NT2/D1 (cell line): ENCODE data around the gene SEL1L2.

ENCODE experiments used
- DNase-seq: peaks from one replicate; pipeline ENCODE4 v3.0.0-alpha.2; 2011; ENCODE audit warnings: low read depth, low spot score
- H3K27me3 ChIP-seq: 2 replicates; pipeline ENCODE4 v1.6.0; 2011; ENCODE audit warnings: mild to moderate bottlenecking; ENCODE audit not compliant: insufficient read length, insufficient read depth
- H3K36me3 ChIP-seq: 2 replicates; pipeline ENCODE4 v1.6.1; 2011; ENCODE audit warnings: mild to moderate bottlenecking, low read length, mixed read lengths; ENCODE audit not compliant: insufficient read depth, insufficient read length
- H3K4me1 ChIP-seq: 2 replicates; pipeline ENCODE4 v1.5.1; 2011; ENCODE audit not compliant: insufficient read depth, insufficient read length
- H3K4me3 ChIP-seq: 2 replicates; pipeline ENCODE4 v1.5.1; 2011; ENCODE audit warnings: low read depth; ENCODE audit not compliant: insufficient read length
- H3K9ac ChIP-seq: 2 replicates; pipeline ENCODE4 v1.6.0; 2011; ENCODE audit warnings: low read depth; ENCODE audit not compliant: insufficient read length
- H3K9me3 ChIP-seq: 2 replicates; pipeline ENCODE4 v1.5.1; 2011; ENCODE audit warnings: mild to moderate bottlenecking, low read length; ENCODE audit not compliant: insufficient read depth
- SUZ12 ChIP-seq: IDR thresholded peaks from 2 replicates; pipeline ENCODE4 v1.6.1; 2011; ENCODE audit not compliant: insufficient read length, insufficient read depth; ENCODE audit errors: extremely low read depth
- YY1 ChIP-seq: IDR thresholded peaks from 2 replicates; pipeline ENCODE4 v1.6.1; 2011; ENCODE audit not compliant: insufficient read length, insufficient read depth
- ZNF274 ChIP-seq: IDR thresholded peaks from 2 replicates; pipeline ENCODE4 v1.6.1; 2011; ENCODE audit warnings: mild to moderate bottlenecking, low read depth, low read length

Gene SEL1L2

DNA sequence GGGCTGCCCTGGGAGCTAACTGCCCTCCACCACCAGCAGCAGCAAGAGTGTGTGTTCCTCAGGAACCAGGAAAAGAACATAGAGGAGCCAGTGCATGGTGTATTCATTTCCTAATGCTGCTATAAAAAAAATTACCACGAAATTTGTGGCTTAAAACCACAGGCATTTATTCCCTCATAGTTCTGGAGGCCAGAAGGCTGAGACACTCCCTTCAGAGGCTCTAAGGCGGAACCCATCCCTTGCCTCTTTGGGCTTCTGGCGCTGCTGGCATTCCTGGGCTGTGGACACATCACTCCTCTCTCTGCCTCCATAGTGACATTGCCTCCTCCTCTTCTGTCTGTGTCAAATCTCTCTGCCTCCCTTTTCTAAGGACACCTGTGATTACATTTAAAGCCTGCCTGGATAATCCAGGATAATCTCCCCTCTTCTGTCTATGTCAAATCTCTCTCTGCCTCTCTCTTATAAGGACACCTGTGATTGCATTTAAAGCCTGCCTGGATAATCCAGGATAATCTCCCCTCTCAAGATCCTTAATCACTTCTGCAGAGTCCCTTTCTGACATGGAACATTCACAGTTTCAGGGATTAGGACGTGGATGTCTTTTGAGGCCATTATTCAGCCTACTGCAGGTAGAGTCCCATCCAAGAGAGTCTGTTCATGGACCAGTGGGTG lies 150.9 kb downstream of the SEL1L2 start:
- TF ChIP-seq SUZ12: no peak
- no peak for TF ChIP-seq ZNF274
- no peak for TF ChIP-seq YY1
- peaks cover 4% of the 10 kb centered on the region for H3K27me3 ChIP-seq
- H3K36me3 ChIP-seq: no peaks in the 10 kb centered on the region
- no peak overlapping the region for H3K9ac ChIP-seq
- no peak overlapping the region for H3K4me3 ChIP-seq
- no peaks in the 10 kb centered on the region for H3K4me1 ChIP-seq
- no peaks in the 10 kb centered on the region for H3K9me3 ChIP-seq
- DNase-seq: no peak

GRCh38 chr20:13838664-13839063 lies 151.8 kb downstream of the SEL1L2 start:
- Histone ChIP-seq H3K4me1 (no peaks in the 10 kb centered on the region), H3K4me3 (no peak overlapping the region), H3K9me3 (no peaks in the 10 kb centered on the region), H3K27me3 (peaks cover 4% of the 10 kb centered on the region), H3K9ac (no peak overlapping the region), H3K36me3 (no peaks in the 10 kb centered on the region)
- TF ChIP-seq YY1 (no peak), SUZ12 (no peak), ZNF274 (no peak)
- DNase-seq: no peak

DNA sequence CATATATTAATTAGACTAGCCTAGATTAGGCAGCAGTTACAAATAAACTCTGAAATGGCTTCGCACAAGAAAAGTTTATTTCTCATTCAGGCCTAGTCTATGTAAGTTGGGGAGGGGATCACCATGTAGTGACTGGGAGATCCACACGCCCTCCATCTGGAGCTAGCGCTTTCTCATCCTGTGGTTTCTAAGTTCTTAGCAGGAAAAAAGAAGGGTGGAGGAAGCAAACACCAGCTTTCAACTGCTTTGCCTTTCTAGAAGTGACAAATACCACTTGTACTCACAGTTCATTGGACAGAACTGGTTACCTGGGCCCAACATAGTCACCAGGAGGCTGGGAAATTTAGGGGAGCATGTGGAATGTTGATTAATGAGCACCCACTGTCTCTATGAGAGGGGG lies 158.9 kb downstream of the SEL1L2 start:
- H3K4me1 ChIP-seq: no peaks in the 10 kb centered on the region
- H3K9ac ChIP-seq: no peak overlapping the region
- no peaks in the 10 kb centered on the region for H3K36me3 ChIP-seq
- TF ChIP-seq YY1 (no peak), ZNF274 (no peak), SUZ12 (no peak)
- no peak for DNase-seq
- H3K9me3 ChIP-seq: no peaks in the 10 kb centered on the region; the same call in 1 of the 2 replicates
- H3K27me3 ChIP-seq: no peaks in the 10 kb centered on the region
- H3K4me3 ChIP-seq: no peak overlapping the region

DNA sequence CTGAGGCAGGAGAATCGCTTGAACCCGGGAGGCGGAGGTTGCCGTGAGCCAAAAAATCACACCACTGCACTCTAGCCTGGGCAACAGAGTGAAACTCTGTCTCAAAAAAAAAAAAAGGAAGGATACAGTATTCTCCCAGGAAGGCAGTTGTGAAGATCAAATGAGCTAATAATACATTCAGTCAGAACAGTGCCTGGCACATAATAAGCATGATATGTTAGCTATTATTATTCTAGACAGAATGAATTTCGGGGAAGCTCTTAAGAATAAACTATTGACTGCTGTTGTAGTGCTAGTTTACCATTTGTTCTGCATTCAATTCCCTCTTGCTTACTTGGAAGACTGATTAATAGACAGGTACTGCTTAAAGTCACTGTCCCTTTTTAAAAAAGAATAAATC lies 164.9 kb downstream of the SEL1L2 start:
- Histone ChIP-seq H3K4me1 (no peaks in the 10 kb centered on the region), H3K27me3 (no peaks in the 10 kb centered on the region), H3K9ac (no peak overlapping the region), H3K36me3 (peaks cover 6% of the 10 kb centered on the region), H3K9me3 (no peaks in the 10 kb centered on the region), H3K4me3 (no peak overlapping the region)
- DNase-seq: no peak
- no peak for TF ChIP-seq YY1
- no peak for TF ChIP-seq ZNF274
- no peak for TF ChIP-seq SUZ12

GRCh38 chr20:13824459-13824858 lies 166.0 kb downstream of the SEL1L2 start:
- no peak overlapping the region for H3K4me3 ChIP-seq
- peaks cover 6% of the 10 kb centered on the region for H3K36me3 ChIP-seq
- no peaks in the 10 kb centered on the region for H3K4me1 ChIP-seq
- no peaks in the 10 kb centered on the region for H3K9me3 ChIP-seq
- no peaks in the 10 kb centered on the region for H3K27me3 ChIP-seq
- H3K9ac ChIP-seq: no peak overlapping the region
- TF ChIP-seq ZNF274 (no peak), YY1 (no peak), SUZ12 (no peak)
- DNase-seq: no peak

DNA sequence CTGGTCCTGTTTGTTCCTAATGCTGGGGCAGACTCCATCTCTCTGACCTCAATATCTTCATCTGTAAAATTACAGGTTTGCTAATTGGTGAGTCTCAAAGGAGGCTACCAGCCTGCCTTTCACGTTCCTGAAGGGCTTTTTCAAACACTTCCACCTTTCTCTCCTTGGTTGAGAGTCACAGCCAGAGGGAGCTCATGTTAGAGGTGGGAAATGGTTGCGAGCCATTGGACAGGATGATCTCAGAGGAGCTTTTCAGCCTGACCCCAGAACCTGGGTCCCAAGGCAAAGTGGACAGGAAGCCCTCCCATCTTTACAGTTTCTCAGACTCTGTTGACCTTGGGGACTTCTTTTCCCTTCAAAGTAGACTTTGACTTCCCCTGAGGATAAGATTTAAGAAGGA lies 168.0 kb downstream of the SEL1L2 start:
- peaks cover 14% of the 10 kb centered on the region for H3K36me3 ChIP-seq
- no peaks in the 10 kb centered on the region for H3K9me3 ChIP-seq
- no peak for DNase-seq
- H3K9ac ChIP-seq: no peak overlapping the region
- H3K27me3 ChIP-seq: no peaks in the 10 kb centered on the region
- TF ChIP-seq YY1 (no peak), ZNF274 (no peak), SUZ12 (no peak)
- no peaks in the 10 kb centered on the region for H3K4me1 ChIP-seq
- no peak overlapping the region for H3K4me3 ChIP-seq

DNA sequence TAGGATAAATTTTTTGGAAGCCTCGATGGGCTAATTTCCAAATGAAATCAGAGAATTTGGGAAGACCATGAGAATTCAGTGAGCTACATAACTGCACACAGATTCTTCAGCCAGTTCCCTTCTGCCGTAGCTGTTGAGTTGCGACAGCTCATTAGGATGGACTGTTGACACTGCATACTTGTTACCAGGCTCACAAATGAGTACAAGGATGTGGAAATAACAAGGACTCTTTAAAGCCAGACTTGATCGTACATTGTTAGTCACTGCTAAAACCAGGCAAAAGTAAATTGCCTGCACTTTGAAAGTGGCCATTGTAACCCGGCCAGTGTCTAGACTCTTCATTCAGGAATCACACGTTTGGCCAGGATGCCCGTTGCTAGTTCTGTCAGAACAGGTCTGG lies 168.5 kb downstream of the SEL1L2 start:
- no peaks in the 10 kb centered on the region for H3K9me3 ChIP-seq
- DNase-seq: no peak
- H3K4me3 ChIP-seq: no peak overlapping the region
- no peaks in the 10 kb centered on the region for H3K27me3 ChIP-seq
- TF ChIP-seq SUZ12 (no peak), YY1 (no peak), ZNF274 (no peak)
- peaks cover 20% of the 10 kb centered on the region for H3K36me3 ChIP-seq
- H3K9ac ChIP-seq: no peak overlapping the region
- H3K4me1 ChIP-seq: no peaks in the 10 kb centered on the region
